Measurements from ENCODE around the gene SCN4A.
"Not testable (repeated sequence)": the region's sequence is repeated elsewhere in the genome, so short reads cannot be mapped to it uniquely, and the experiment has no call there.

SCN4A gene

GRCh38 chr17:63911041-63911635, 61.6 kb downstream of the SCN4A start, which contains the start of gene CSHL1:
Gene CSHL1, minus strand, starts transcription at chr17:63911258. Its CDS starts 62 bp downstream, at chr17:63911196.
- DNase-seq: no peak

GRCh38 chr17:63910096-63910495, 62.6 kb downstream of the SCN4A start:
- no peak for DNase-seq

- DNase-seq: not testable (repeated sequence)
Observed at GRCh38 chr17:63909586-63909985, 63.1 kb downstream of the SCN4A start.

- peak; percentile 46 for DNase-seq
Observed at GRCh38 chr17:63907161-63907778, 65.4 kb downstream of the SCN4A start.

GRCh38 chr17:63904796-63905195, 67.9 kb downstream of the SCN4A start:
- DNase-seq: not testable (repeated sequence)

GRCh38 chr17:63903787-63904201, 68.9 kb downstream of the SCN4A start:
- DNase-seq: not testable (repeated sequence)

GRCh38 chr17:63901971-63902370, 70.7 kb downstream of the SCN4A start:
- DNase-seq: not testable (repeated sequence)

- peak; percentile 41 for DNase-seq
Observed at GRCh38 chr17:63898899-63899798, 73.6 kb downstream of the SCN4A start.

- not testable (repeated sequence) for DNase-seq
Observed at GRCh38 chr17:63896524-63897354, 76.0 kb downstream of the SCN4A start, which contains the start of gene CSH1. Gene CSH1, minus strand, starts transcription at chr17:63896574. Its CDS starts 63 bp downstream, at chr17:63896511.

GRCh38 chr17:63894821-63895220, 77.9 kb downstream of the SCN4A start:
- DNase-seq: not testable (repeated sequence)

- DNase-seq: not testable (repeated sequence)
Observed at GRCh38 chr17:63894021-63894420, 78.7 kb downstream of the SCN4A start.

GRCh38 chr17:63892316-63893037, 80.2 kb downstream of the SCN4A start:
- not testable (repeated sequence) for DNase-seq

GRCh38 chr17:63889026-63889848, 83.5 kb downstream of the SCN4A start:
- not testable (repeated sequence) for DNase-seq

Measured in stimulated activated CD8-positive, alpha-beta memory T cell treated with anti-CD3 and anti-CD28 coated beads, Interleukin-4, amount 100 ng/mL, for 48 hours (primary cell).